ENCODE measurements around the gene PTPN2.
A peak's percentile ranks its signal among the peaks of the same experiment; 100 is the strongest.
"Not testable (repeated sequence)": the region's sequence is repeated elsewhere in the genome, so short reads cannot be mapped to it uniquely, and the experiment has no call there.

Gene PTPN2

GRCh38 chr18:12825230-12825629, 58.8 kb downstream of the PTPN2 start:
- ATAC-seq (no peak), DNase-seq (no peak)

GRCh38 chr18:12823892-12824291, 60.1 kb downstream of the PTPN2 start:
- no peak for DNase-seq
- no peak for ATAC-seq

GRCh38 chr18:12821408-12821807, 62.6 kb downstream of the PTPN2 start:
- ATAC-seq (no peak), DNase-seq (no peak)

- ATAC-seq = no peak
- no peak for DNase-seq
These were observed 63.5 kb downstream of the PTPN2 start for GRCh38 chr18:12820506-12820905.

- ATAC-seq (no peak), DNase-seq (no peak)
These were observed 64.2 kb downstream of the PTPN2 start for GRCh38 chr18:12819841-12820240.

- DNase-seq (no peak), ATAC-seq (peak; percentile 69)
These were observed 64.7 kb downstream of the PTPN2 start for GRCh38 chr18:12819322-12819721.

- DNase-seq = no peak
- ATAC-seq = no peak
These were observed 65.8 kb downstream of the PTPN2 start for GRCh38 chr18:12818243-12818642.

- ATAC-seq (no peak), DNase-seq (no peak)
These were observed 67.6 kb downstream of the PTPN2 start for GRCh38 chr18:12816451-12816850.

GRCh38 chr18:12811191-12811950, 72.7 kb downstream of the PTPN2 start:
- DNase-seq (no peak), ATAC-seq (peak; percentile 49)

GRCh38 chr18:12803069-12803936, 80.7 kb downstream of the PTPN2 start:
- DNase-seq (no peak), ATAC-seq (no peak)

GRCh38 chr18:12802538-12802937, 81.5 kb downstream of the PTPN2 start:
- no peak for DNase-seq
- no peak for ATAC-seq

- ATAC-seq (no peak), DNase-seq (no peak)
These were observed 87.6 kb downstream of the PTPN2 start for GRCh38 chr18:12796448-12796847.

- ATAC-seq (no peak), DNase-seq (no peak)
These were observed 92.4 kb downstream of the PTPN2 start for GRCh38 chr18:12791610-12792009.

- no peak for DNase-seq
- no peak for ATAC-seq
These were observed 97.4 kb downstream of the PTPN2 start for GRCh38 chr18:12786669-12787068.

- no peak for ATAC-seq
- no peak for DNase-seq
These were observed 100.5 kb downstream of the PTPN2 start for GRCh38 chr18:12783524-12783923.

GRCh38 chr18:12782521-12782920, 101.5 kb downstream of the PTPN2 start:
- no peak for ATAC-seq

GRCh38 chr18:12779456-12779855, 104.6 kb downstream of the PTPN2 start:
- ATAC-seq (no peak), DNase-seq (no peak)

More at GRCh38 chr18:12782521-12782920, 101.5 kb downstream of the PTPN2 start:
- DNase-seq = no peak

GRCh38 chr18:12779043-12779442, 105.0 kb downstream of the PTPN2 start:
- ATAC-seq = no peak
- no peak for DNase-seq

- ATAC-seq (no peak), DNase-seq (no peak)
These were observed 106.5 kb downstream of the PTPN2 start for GRCh38 chr18:12777500-12777944.

GRCh38 chr18:12776821-12777471, 107.1 kb downstream of the PTPN2 start:
- no peak for DNase-seq
- no peak for ATAC-seq

- not testable (repeated sequence) for ATAC-seq, DNase-seq
These were observed 107.6 kb downstream of the PTPN2 start for GRCh38 chr18:12776415-12776814.

- peak; percentile 48 for ATAC-seq
- DNase-seq = peak; percentile 15
These were observed 109.1 kb downstream of the PTPN2 start for GRCh38 chr18:12774982-12775381.

GRCh38 chr18:12773369-12773768, 110.7 kb downstream of the PTPN2 start:
- no peak for DNase-seq
- ATAC-seq = no peak

Measured in stimulated activated naive CD8-positive, alpha-beta T cell treated with anti-CD3 and anti-CD28 coated beads, Interleukin-15, Interleukin-2, amounts not matched to agents 100 U/mL and 50 U/mL, for 24 hours (primary cell).